ENCODE measurements around the gene SMIM1. TPM values are rescaled to one million over a fixed set of nuclear protein-coding genes. Genes with fewer than 3 reads are reported as not detected.

Gene SMIM1
- total and polyA plus RNA-seq, 9 of the 15 experiments (the other 6 are each of a cell fraction or from before 2014, with no cell fraction given), result 2.3 to 125 (median 24.3) TPM

DNA sequence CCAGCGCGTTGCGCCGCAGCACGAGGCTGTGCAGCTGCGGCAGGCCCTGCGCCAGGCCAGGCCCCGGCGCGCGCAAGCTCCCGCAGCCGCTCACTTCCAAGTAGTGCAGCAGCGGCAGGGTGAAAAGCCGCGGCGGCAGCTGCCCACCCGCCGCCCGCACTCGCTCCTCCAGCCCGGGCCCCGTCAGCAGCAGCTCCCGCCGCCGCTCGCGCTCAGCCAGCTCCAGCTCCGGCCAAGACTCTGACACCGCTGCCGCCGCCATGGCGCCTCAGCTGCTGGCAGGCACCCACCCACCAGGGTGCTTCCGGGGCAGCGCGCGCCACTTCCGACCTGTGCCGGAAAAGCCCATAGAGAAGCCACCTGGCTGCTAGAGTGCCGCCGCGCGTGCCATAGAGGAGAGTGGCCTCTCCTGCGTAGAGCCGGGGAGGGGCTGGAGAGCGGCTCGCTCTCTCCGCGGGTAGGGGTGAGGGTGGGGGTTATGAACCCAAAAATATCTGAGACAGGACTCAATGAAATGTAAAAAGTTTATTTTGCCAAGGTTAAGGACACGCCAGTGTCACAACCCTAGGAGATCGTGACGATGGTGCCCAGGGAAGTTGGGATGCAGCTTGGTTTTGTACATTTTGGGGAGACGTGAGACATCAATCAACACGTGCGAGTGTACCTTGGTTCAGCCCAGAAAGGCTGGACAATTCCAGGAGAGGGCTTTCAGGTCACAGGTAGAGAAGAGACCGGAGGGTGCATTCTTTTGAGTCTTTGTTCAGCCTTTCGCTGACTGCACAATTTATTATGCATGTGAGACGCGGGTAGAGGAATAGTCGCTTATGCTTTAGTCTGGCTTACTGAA lies 23.9 kb downstream of the SMIM1 start, which contains the start of gene LRRC47 (continued):
- TF ChIP-seq, protein P1, sequence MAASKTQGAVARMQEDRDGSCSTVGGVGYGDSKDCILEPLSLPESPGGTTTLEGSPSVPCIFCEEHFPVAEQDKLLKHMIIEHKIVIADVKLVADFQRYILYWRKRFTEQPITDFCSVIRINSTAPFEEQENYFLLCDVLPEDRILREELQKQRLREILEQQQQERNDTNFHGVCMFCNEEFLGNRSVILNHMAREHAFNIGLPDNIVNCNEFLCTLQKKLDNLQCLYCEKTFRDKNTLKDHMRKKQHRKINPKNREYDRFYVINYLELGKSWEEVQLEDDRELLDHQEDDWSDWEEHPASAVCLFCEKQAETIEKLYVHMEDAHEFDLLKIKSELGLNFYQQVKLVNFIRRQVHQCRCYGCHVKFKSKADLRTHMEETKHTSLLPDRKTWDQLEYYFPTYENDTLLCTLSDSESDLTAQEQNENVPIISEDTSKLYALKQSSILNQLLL (CRISPR knock-in tag; IDR thresholded peaks at IDR 0.05; ENCODE audit: borderline replicate concordance), result no peak
- TF ChIP-seq, protein P2, sequence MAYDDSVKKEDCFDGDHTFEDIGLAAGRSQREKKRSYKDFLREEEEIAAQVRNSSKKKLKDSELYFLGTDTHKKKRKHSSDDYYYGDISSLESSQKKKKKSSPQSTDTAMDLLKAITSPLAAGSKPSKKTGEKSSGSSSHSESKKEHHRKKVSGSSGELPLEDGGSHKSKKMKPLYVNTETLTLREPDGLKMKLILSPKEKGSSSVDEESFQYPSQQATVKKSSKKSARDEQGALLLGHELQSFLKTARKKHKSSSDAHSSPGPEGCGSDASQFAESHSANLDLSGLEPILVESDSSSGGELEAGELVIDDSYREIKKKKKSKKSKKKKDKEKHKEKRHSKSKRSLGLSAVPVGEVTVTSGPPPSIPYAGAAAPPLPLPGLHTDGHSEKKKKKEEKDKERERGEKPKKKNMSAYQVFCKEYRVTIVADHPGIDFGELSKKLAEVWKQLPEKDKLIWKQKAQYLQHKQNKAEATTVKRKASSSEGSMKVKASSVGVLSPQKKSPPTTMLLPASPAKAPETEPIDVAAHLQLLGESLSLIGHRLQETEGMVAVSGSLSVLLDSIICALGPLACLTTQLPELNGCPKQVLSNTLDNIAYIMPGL (CRISPR knock-in tag; IDR thresholded peaks at IDR 0.05), result no peak
- TF ChIP-seq SIX5 (IDR thresholded peaks at IDR 0.05; ENCODE audit: borderline replicate concordance in 1 of 2, insufficient read depth in 1 of 2, low read depth in 1 of 2, low read length in 2 of 2) (no peak), ARID1B (IDR thresholded peaks at IDR 0.05) (no peak; the same call in 1 of the 2 replicates), HIVEP1 (CRISPR knock-in tag; IDR thresholded peaks at IDR 0.05) (no peak), PTRF (tag; IDR thresholded peaks at IDR 0.05) (no peak), SPI1 (IDR thresholded peaks at IDR 0.05; ENCODE audit: borderline replicate concordance, low read depth, low read length) (0 out of 2 replicates have a peak, but pooled peaks have one; percentile 10), WHSC1 (IDR thresholded peaks at IDR 0.05; ENCODE audit: low read length) (no peak), LARP7 (IDR thresholded peaks at IDR 0.05) (no peak), ZNF780A (CRISPR knock-in tag; IDR thresholded peaks at IDR 0.05) (no peak), PYGO2 (tag; IDR thresholded peaks at IDR 0.05) (no peak), SAP30 (IDR thresholded peaks at IDR 0.05; ENCODE audit: borderline replicate concordance, insufficient read depth, low read depth, low read length, poor library complexity, severe bottlenecking) (peak; percentile 96)
- TF ChIP-seq, protein P3, sequence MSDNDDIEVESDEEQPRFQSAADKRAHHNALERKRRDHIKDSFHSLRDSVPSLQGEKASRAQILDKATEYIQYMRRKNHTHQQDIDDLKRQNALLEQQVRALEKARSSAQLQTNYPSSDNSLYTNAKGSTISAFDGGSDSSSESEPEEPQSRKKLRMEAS (CRISPR knock-in tag; IDR thresholded peaks at IDR 0.05), result peak; percentile 91
- TF ChIP-seq, protein P4, sequence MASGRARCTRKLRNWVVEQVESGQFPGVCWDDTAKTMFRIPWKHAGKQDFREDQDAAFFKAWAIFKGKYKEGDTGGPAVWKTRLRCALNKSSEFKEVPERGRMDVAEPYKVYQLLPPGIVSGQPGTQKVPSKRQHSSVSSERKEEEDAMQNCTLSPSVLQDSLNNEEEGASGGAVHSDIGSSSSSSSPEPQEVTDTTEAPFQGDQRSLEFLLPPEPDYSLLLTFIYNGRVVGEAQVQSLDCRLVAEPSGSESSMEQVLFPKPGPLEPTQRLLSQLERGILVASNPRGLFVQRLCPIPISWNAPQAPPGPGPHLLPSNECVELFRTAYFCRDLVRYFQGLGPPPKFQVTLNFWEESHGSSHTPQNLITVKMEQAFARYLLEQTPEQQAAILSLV (tag; IDR thresholded peaks at IDR 0.05), result no peak
- TF ChIP-seq, protein P5, sequence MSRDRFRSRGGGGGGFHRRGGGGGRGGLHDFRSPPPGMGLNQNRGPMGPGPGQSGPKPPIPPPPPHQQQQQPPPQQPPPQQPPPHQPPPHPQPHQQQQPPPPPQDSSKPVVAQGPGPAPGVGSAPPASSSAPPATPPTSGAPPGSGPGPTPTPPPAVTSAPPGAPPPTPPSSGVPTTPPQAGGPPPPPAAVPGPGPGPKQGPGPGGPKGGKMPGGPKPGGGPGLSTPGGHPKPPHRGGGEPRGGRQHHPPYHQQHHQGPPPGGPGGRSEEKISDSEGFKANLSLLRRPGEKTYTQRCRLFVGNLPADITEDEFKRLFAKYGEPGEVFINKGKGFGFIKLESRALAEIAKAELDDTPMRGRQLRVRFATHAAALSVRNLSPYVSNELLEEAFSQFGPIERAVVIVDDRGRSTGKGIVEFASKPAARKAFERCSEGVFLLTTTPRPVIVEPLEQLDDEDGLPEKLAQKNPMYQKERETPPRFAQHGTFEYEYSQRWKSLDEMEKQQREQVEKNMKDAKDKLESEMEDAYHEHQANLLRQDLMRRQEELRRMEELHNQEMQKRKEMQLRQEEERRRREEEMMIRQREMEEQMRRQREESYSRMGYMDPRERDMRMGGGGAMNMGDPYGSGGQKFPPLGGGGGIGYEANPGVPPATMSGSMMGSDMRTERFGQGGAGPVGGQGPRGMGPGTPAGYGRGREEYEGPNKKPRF (IDR thresholded peaks at IDR 0.05; ENCODE audit: low read depth, low read length), result no peak
